Gastroesophageal sphincter (tissue), 3 donors: Measurements from ENCODE around the gene GATA5.

Experiments
- CTCF ChIP-seq, 4 experiments: fragments of 200-600 bp in 2 of 4; fragments of 450-650 bp in 2 of 4; sonication (generic) in 1 of 4; IDR thresholded peaks; one replicate each; pipeline ENCODE4 v1.5.1; 2017 to 2019; ENCODE audit warnings: antibody characterized with exemption in 4 of 4, mild to moderate bottlenecking in 2 of 4, moderate library complexity in 2 of 4
- POLR2A ChIP-seq, 2 donors: fragments of 450-650 bp; IDR thresholded peaks; one replicate each; pipeline ENCODE4 v1.6.1; 2017; ENCODE audit warnings: antibody characterized with exemption in 2 of 2, mild to moderate bottlenecking in 2 of 2, moderate library complexity in 1 of 2

GRCh38 chr20:62513991-62514390 lies 38.2 kb upstream of the GATA5 start:
- TF ChIP-seq CTCF (IDR thresholded peaks at IDR 0.05) (no peak), POLR2A (IDR thresholded peaks at IDR 0.05) (no peak)
